ENCODE results near the gene DOCK1.

- no peak for TF ChIP-seq POLR2A (IDR thresholded peaks at IDR 0.05)
- TF ChIP-seq, protein P1, sequence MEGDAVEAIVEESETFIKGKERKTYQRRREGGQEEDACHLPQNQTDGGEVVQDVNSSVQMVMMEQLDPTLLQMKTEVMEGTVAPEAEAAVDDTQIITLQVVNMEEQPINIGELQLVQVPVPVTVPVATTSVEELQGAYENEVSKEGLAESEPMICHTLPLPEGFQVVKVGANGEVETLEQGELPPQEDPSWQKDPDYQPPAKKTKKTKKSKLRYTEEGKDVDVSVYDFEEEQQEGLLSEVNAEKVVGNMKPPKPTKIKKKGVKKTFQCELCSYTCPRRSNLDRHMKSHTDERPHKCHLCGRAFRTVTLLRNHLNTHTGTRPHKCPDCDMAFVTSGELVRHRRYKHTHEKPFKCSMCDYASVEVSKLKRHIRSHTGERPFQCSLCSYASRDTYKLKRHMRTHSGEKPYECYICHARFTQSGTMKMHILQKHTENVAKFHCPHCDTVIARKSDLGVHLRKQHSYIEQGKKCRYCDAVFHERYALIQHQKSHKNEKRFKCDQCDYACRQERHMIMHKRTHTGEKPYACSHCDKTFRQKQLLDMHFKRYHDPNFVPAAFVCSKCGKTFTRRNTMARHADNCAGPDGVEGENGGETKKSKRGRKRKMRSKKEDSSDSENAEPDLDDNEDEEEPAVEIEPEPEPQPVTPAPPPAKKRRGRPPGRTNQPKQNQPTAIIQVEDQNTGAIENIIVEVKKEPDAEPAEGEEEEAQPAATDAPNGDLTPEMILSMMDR (IDR thresholded peaks at IDR 0.05) = no peak
Observed at GRCh38 chr10:127310923-127311322, 405.7 kb downstream of the DOCK1 start.
